HG03432 (cell line): ENCODE data around the gene PDE4D.
"Not testable (repeated sequence)": the region's sequence is repeated elsewhere in the genome, so short reads cannot be mapped to it uniquely, and the experiment has no call there.

Experiments
- ATAC-seq: cut with Tn5 transposase; IDR thresholded peaks from one replicate; pipeline ENCODE4 v1.9.1; 2021; ENCODE audit warnings: mild to moderate bottlenecking, moderate library complexity; ENCODE audit not compliant: unreplicated experiment

Gene PDE4D

GRCh38 chr5:59712836-59713497, 180.6 kb downstream of the PDE4D start:
- ATAC-seq = no peak

GRCh38 chr5:59711310-59711709, 182.2 kb downstream of the PDE4D start:
- ATAC-seq = no peak

- ATAC-seq = no peak
Measured at GRCh38 chr5:59709846-59710245, 183.7 kb downstream of the PDE4D start.

GRCh38 chr5:59709346-59709821, 184.1 kb downstream of the PDE4D start:
- no peak for ATAC-seq

GRCh38 chr5:59704936-59705335, 188.6 kb downstream of the PDE4D start:
- ATAC-seq = no peak

- no peak for ATAC-seq
Measured at GRCh38 chr5:59703789-59704188, 189.7 kb downstream of the PDE4D start.

- ATAC-seq = no peak
Measured at GRCh38 chr5:59698207-59699178, 195.0 kb downstream of the PDE4D start.

GRCh38 chr5:59694411-59694810, 199.1 kb downstream of the PDE4D start:
- ATAC-seq = no peak

- no peak for ATAC-seq
Measured at GRCh38 chr5:59693492-59694309, 199.8 kb downstream of the PDE4D start.

GRCh38 chr5:59685793-59686192, 207.7 kb downstream of the PDE4D start:
- peak; percentile 87 for ATAC-seq

- no peak for ATAC-seq
Measured at GRCh38 chr5:59685191-59685530, 208.4 kb downstream of the PDE4D start.

- ATAC-seq = peak; percentile 67
Measured at GRCh38 chr5:59684388-59685190, 208.9 kb downstream of the PDE4D start.

GRCh38 chr5:59683311-59683710, 210.2 kb downstream of the PDE4D start:
- ATAC-seq = no peak

- no peak for ATAC-seq
Measured at GRCh38 chr5:59682542-59682941, 211.0 kb downstream of the PDE4D start.

- ATAC-seq = no peak
Measured at GRCh38 chr5:59678943-59679342, 214.6 kb downstream of the PDE4D start.

GRCh38 chr5:59674763-59675162, 218.8 kb downstream of the PDE4D start:
- ATAC-seq = no peak

GRCh38 chr5:59673438-59674058, 220.0 kb downstream of the PDE4D start:
- ATAC-seq = peak; percentile 67

- ATAC-seq = no peak
Measured at GRCh38 chr5:59666440-59667068, 227.0 kb downstream of the PDE4D start.

GRCh38 chr5:59665832-59666203, 227.7 kb downstream of the PDE4D start:
- ATAC-seq = not testable (repeated sequence)
